Activated CD4-positive, alpha-beta T cell treated with anti-CD3 and anti-CD28 coated beads, Interleukin-2, Interleukin-4, amounts not matched to agents 100 ng/mL and 50 ng/mL, durations not matched to agents 16 hours and 8 hours (primary cell): ENCODE data around the gene MUC20.
"Not testable (repeated sequence)": the region's sequence is repeated elsewhere in the genome, so short reads cannot be mapped to it uniquely, and the experiment has no call there.

Source experiments
- DNase-seq: peaks from one replicate; pipeline ENCODE4 v3.0.0-alpha.2; 2020; ENCODE audit warnings: low spot score

MUC20 gene

DNA sequence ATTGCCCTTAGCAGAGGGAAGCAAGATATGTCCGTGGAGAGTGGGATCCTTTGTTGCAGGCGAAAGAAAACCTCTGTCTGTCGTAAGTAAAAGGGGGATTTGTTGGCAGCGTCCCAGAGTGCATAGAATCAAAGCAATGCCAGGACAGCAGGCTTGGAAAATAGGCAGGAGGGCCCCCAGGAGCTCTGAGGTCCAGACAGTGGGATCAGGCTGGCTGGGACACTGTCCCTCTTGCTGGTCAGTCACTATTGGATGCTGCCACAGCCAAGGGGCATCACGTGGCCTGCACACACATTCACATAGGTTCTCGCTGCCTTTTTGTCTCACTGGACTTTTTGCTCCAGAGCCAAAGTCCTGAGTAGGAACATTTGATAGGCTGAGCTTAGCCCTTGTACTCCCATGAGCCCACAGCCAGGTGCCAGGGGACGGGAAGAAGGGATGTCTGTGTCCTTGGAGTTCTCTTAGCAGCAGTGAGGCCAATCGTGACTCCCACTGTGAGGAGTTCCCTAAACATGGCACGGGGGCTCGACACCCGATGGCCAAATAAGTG is 10.7 kb downstream of the MUC20 start:
- no peak for DNase-seq

DNA sequence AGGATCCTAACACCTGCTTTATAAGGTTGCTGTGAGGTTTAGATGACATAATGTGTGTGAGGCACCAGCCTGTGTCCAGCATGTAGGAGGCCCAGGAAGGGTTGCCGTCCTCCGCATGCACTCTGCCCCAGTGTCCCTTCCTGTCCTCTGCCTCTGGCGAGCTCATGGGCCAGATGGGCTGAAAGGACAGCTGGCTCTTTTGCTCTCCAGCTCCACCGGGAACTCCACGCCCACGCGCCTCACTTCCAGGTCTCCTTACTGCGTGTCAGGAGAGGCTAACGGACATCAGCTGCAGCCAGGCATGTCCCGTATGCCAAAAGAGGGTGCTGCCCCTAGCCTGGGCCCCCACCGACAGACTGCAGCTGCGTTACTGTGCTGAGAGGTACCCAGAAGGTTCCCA is 12.2 kb downstream of the MUC20 start:
- DNase-seq, result no peak

DNA sequence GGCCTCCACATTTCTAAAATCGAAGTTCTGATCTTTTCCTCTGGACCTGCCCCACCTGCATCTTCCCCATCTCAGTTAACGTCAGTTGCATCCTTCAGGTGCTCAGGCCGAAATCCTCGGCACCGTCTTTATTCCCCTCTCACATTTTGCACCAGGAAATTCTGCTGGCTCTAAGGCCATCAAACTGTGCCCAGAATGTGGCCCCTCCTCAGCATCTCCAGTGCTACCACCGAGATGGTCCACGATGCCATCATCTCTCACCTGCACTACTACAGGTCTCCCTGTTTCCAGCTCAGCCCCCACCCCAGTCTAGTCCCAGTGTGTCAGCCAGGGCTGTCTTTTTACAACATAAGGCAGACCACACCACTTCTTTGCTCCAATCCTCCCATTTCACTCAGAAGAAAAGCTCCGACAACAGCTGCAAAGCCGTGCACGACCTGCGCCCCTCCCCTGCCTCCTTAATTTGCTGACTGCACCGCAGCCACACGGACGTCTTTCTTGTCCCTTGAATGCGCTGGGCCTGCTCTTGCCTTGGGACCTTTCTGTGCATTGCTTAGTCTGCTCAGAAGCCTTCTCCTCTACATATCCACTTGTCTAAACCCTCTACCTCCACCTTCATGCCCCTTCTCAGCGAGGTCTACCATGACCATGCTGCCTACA is 14.4 kb downstream of the MUC20 start:
- DNase-seq, result no peak

DNA sequence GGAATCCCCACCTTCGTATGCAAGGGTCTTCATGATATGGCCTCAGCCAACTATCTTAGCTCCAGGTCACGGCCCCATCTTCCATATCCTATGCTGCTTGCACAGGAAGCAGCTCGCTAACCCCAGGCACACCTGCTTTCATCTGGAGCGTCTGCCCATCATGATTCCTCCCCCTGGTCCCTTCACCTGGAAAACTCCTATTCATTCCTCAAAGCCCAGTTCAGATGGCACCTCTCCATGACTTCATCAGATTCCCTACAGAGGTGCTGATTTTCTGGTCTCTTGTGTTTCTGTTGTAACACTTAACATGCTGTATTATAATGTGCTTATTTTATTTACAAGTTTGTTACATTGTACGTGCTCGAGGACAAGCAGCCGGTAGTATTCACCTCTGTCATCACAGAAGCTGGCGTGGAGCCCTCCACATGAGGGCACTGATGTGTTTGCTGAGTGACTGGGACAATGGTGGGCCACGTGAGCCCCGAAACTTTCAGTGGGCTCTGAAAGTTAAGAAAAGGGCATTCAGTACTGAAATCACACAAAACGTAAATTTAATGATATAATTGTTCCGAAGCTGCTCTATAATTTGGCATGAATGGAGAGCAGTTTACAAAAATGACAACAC is 16.2 kb downstream of the MUC20 start:
- no peak for DNase-seq

DNA sequence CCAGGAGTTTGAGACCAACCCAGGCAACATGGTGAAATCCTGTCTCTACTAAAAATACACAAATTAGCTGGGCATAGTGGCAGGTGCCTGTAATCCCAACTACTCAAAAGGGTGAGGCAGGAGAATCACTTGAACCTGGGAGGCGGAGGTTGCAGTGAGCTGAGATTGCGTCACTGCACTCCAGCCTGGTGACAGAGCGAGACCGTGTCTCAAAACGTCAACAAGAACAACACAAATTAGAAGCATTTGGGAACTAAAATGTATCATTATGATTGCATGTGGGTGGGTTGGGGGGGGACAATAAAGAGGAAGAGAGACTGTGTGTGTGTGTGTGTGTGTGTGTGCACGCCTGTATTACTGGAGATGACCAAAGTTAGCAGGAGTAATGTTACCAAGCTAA is 17.0 kb downstream of the MUC20 start:
- DNase-seq, result not testable (repeated sequence)

DNA sequence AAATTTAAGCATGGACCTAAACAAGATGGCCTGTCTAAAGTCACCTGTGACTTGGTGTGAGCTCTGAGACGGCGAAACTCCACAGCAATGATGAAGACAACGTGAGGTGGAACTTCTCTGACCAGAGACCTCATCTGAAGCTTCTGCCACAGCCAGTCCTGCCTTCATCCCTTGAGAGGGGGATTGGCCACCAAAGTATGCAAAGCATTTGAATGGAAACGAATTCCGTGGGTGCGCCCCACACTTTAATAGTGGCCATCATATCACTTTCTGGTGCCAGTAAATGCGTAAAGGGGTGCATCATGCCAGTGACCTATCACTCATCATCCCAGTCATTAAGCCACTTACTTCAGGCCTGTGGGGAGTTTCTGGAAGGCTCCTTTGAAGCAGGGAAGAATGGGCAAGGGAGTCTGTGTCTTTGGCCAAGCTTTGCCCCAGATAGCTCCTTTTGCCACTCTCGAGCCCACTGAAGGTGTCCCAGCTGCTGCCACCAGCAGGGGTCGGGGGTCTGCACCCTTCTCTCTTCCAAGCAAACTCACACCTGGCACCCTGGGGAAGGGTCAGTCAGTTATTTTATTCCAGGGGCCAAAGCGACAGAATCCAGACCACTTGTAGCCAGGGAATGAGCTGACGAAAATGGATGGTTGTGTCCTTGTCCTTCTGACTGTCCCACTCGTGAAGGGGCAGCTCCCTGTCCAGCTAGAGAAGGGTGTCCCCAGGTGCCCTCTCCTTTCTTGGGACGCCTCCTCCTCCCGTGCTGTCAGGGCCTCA is 17.7 kb downstream of the MUC20 start:
- DNase-seq, result no peak

DNA sequence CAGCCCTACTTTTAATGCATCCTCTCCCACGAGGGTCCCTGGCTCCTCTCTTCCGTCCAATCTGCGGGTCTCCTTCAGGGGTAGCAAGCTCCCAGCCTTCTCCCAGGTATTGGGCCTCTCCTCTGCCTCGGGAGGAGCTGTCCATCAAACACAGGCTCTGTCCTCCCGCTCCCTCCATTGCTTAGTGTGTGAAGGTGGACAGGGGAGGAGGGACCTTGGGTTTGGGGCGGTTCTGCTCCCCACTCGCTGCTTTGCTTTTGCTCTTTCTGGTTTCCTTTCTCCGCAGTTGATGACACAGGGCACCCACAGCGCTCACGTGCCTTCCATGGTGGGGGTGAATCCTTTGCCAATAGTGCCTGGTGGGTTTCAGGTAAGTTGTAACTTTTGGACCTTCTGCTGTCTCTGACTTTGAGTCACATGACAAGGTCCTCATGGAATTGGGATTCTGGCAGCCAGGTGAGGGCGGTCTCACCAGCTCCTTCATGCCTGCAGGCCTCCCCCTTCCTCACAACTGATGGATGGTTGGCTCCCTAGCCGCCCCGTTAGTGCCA is 18.9 kb downstream of the MUC20 start:
- no peak for DNase-seq

DNA sequence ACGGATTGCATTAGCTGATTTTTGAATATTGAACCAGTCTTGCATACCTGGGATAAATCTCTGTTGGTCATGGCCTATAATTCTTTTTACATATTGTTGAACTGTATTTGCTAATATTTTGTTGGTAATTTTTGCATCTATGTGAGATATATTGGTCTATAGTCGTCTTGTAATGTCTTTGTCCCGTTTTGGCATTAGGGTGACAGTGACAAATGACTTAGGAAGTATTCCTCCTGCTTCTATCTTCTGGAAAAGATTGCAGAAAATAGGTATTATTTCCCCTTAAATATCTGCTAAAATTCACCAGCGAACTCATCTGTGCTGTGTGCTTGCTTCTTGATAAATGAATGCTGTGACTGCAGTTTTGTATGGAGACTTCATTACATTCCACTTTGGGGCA is 23.7 kb downstream of the MUC20 start:
- DNase-seq, result no peak

DNA sequence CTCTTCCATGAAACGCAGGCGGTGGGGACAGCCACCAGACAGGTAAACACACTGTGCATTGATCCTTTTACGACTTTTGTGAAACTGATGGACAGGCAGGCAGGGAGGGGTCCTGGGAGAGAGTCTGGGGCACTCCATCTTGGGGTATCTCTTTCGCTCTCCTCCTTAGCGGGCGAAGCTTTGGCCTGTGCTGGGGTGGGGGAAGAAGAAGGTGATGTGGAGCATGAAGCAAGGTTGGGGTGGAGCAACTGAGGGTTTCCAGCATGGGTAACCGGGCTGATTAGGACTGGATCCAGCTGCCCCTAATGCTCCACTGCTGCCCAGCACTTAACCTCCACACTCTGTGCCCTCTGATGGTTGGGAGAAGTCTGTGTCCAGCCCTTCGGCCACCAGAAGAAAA is 25.6 kb downstream of the MUC20 start:
- DNase-seq, result no peak

DNA sequence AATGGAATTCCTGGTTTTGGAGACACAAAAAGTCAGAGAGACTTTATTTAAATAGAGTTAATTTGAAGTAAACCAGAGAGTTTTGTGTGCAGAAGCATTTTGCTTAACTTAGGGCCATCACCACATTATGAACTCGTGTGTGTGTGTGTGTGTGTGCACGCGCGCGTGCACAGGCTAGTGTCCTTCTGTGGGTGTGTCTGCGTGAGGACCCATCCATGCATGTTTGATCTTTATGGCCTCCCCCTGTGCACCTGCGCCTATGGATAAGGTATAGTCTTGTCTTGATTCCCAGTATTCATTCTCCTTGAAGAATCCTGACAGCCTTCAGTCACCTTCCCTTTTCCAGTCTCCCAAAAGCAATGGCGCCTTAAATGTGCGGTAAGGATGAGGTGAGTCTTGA is 26.0 kb downstream of the MUC20 start:
- DNase-seq, result no peak

DNA sequence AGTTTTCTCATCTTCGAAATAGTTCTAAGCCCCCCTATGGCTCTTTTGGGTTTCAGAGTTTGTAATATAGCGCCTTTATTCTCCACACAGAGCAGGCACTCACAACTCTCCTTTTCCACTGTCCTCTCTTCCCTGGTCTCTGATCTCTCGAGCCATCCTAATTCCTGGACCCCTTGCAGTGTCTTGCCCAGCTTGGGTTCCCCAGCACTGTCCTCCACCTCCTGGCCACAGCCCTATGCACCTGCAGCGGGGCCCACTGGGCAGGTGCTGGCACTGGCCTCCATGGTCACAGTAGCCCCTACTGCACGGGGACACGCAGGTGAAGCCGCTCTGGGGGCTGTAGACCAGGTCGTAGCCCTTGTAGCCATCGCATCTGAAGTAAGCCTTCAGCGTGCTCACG is 27.9 kb downstream of the MUC20 start:
- DNase-seq, result no peak

DNA sequence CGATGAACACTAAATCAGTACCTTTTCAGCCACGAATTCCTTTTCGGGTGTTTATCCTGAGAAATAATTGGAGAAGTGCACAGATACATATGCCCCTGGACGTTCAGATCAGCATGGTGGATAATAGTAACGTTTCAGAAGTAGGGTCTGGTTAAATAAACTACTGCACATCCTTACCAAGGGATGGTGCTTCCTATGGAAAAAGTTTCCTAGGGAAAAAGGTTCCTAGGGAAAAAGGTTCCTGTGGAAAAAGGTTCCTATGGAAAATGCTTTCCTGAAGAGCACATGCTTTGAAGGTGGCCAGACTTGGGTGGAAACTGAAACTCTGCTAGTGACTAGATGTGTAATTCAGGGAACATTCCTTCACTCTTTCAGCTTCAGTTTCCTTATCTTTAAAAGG is 28.3 kb downstream of the MUC20 start:
- DNase-seq, result not testable (repeated sequence)

DNA sequence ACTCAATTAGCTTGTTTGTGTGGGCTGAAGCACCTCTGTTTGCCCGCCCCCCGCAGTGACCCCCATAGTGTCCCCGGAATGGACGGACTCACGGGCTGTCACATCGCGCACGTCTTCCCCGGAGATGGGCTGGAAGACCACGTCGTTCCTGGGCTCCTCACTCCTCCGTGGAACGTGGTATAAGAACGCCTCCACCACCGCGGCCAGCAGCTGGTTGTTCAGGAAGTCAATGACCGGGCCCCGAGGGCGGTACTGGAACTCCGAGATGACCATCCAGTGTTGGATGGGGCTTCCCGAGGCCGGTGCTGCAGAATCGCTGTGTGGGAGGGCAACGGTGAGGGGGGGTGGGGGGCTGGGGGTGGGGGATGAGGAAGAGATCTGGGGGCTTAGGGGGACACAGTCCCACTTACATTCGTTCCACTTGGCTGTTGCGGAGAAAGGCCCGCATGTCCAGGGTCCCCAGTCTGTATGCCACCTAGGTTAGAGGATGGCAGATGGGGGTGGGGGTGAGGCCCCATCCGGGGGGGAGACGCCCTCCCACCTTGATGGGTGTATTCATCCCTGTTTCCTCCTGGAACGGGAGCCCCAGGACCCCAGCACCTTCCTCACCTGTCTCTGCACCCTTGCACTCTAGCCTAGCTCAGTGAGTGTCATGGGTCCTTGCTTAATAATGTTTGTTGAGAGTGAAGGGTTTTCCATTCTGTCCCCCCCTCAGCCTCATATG is 30.2 kb downstream of the MUC20 start:
- DNase-seq, result no peak

DNA sequence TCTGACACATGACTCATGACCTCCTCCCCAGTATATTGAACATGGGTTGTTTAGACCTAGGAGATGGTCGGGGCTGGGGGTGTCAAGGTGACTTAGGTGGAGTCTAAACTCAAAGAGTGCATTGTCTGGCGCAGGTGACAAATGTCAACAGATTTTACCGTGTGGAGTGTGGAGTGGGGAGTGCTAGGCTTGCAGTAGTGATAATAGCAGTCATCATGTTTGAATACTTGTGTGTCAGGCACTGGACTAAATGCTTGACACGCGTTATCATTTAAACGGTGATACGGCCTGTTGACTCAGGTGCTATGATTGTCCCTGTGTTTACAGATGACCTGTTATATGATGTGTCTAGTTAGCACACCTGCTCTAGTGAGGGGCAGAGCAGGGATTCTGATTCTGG is 30.8 kb downstream of the MUC20 start:
- DNase-seq, result no peak

DNA sequence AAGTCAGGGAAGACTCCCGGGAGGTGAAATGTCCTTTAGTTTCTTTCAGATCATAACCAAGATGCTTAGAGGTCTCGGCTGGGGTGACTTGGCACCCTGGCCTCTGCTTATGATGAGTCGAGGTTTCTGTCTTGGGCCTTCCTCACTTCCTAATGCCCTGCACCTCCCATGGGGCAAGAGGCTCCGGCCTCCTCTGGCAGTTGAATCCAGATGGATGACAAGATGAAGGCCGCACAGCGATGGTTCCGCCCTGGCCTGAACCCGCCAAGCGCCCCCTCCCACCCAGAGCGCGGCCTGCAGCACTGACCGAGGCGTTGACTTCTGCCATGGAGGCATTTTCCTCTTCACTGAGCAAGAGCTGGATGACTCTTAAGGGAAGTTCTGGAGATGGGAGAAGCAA is 31.3 kb downstream of the MUC20 start:
- DNase-seq, result no peak

DNA sequence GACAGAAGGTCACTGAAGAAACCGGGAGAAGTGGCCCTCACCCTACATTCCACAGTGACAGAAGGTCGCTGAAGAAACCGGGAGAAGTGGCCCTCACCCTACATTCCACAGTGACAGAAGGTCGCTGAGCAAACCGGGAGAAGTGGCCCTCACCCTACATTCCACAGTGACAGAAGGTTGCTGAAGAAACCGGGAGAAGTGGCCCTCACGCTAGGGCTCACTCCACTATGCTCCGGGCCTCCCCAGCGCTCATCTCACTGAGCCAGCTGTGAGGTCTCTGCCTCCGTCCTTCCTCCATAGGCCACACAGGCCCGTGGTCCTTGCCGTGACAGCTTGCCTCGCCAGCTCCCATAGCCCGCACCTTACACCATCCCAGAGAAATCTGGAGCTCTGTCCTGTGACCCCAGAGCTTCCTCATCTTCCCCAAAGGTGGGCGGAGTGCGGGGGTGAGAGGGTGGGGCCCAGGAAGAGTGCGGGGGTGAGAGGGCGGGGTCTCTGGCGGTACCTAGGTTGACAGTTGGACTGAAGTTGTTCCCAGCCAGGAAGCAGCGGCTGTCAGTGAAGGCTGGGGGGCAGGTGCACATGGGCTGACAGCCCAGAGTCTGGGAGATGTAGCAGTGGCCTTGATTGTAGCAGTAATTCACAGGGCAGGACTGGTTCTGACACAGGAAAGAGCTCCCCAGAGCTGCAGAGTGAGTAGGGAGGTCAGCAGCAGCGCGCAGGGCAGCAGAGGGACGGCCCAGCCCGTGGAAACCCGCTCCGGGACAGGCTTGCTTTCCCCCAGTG is 32.0 kb downstream of the MUC20 start:
- DNase-seq, result no peak

DNA sequence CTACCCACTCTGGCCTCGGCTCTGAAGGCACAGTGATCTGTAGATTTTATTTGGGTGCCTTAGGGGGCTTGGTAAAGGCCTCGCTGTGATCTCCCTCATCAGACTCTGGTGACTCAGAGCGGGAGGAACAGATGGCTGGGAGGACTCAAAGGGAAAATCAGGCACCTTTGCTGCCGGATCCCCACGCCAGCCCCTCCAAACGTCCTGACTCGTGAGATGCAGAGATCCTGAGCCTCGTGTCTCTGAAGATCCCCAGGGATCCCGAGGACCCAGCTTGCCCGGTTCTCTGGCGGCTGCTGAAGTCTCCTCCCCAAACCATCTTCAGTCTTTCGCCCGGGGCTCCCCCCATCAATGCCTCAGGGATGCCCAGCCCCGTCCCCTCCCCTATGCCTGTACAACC is 32.8 kb downstream of the MUC20 start:
- DNase-seq, result no peak

DNA sequence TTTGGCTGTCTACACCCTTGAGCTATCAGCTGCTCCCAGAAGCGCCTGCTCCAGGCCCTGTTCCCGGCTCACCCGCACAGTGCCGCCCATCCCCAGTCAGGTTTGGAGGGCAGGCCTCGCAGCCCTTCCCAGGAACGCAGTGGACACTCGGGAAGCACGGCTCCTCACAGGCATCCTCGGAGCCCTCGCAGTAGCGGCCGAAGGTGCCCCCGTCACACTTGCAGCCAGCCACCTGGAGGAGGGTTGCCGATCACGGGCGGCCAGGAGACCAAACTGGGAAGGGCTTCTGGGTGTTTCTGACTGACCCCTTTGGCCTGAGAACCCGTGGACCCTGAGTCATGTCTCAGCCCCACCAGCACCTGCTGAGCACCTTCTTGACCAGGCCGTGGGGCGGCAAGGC is 33.4 kb downstream of the MUC20 start:
- DNase-seq, result no peak

DNA sequence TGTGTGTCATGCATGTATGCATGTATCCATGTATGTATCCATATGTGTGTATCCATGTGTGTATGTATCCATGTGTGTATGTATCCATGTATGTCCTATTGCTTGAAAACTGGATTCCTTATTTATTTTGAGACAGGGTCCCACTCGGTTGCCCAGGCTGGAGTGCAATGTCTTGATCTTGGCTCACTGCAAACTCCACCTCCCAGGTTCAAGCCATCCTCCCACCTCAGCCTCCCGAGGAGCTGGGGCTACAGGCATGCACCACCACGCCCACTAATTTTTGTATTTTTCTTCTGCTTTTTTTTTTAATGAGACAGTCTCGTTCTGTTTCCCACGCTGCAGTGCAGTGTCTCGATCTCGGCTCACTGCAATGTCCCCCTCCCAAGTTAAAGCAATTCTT is 34.1 kb downstream of the MUC20 start:
- DNase-seq, result no peak

DNA sequence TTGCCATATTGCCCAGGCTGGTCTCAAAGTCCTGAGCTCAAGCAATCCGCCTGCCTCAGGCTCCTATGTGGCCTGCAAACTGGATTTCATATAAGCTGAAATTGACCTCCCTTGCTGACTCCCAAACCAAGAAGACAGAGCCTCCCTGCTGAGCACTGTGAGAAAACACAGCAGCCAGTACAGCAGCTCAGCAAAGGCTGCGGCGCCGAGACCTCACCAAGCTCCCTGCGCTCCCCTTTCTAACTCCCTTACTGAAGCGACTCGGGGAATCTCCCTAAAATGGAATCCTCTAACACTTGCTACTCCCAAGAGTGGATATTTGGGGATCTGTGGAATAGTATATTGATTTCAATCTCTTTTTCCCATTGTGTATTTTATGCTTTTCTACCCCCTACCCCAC is 34.6 kb downstream of the MUC20 start:
- no peak for DNase-seq
